ENCODE data around the gene HSH2D. TPM values are rescaled to one million over a fixed set of nuclear protein-coding genes. Genes with fewer than 3 reads are reported as not detected.

Gene HSH2D
- total and polyA plus RNA-seq, 9 of the 15 experiments (the other 6 are each of a cell fraction or from before 2014, with no cell fraction given), result 0.03 to 1.1 (median 0.35) TPM; not detected in 1

DNA sequence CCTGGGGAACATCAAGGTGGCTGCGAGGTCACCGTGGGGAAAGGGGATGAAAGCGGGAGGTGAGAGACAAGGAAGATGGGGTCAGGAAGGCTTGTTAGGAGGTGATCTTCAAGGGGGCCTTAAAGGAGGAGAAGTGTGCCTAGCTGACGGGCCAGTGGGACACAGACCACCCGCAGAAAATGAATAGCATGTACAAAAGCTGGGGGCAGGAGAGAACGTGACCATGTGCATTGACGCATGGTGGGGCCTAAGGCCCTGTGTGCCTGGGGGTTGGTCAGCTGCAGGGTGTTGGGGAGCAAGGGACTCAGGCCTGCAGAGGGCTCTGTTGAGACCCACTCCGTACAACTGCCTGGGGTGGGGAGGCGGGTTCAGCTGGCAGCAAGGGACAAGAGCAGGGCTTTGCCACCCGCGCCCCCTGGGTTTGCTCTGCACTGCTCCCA, 25.9 kb upstream of the HSH2D start:
- no peak for FAIRE-seq
- H3K27me3 ChIP-seq (ENCODE audit: control insufficient read depth in 2 of 2, insufficient read depth in 2 of 2, low read length in 2 of 2), result no peaks in the 10 kb centered on the region
- peaks cover 2 to 10% of the 10 kb centered on the region in 2 experiments; a peak in 4 of 5 replicates for H3K4me1 ChIP-seq (replicated peaks in 1 of 2; ENCODE audit: control insufficient read depth in 2 of 2, insufficient read depth in 2 of 2, low read length in 2 of 2)
- peaks cover 34% of the 10 kb centered on the region for H3K79me2 ChIP-seq (ENCODE audit: control insufficient read depth, insufficient read depth, low read length)
- H3K9me3 ChIP-seq (replicated peaks; ENCODE audit: control insufficient read depth, insufficient read depth, low read depth, low read length), result no peaks in the 10 kb centered on the region
- no peak overlapping the region for H3K9ac ChIP-seq (ENCODE audit: insufficient read depth in 1 of 2, low read depth in 2 of 2, low read length in 2 of 2)
- DNase-seq (ENCODE audit: extremely low read depth in 1 of 4, low spot score in 3 of 4), result no peak
- H2AFZ ChIP-seq (ENCODE audit: low read depth, low read length), result no peak overlapping the region
- H3K27ac ChIP-seq (ENCODE audit: extremely low read depth, low read depth, low read length), result no peak overlapping the region
- TF ChIP-seq RBFOX2 (IDR thresholded peaks at IDR 0.05; ENCODE audit: low read depth, low read length), result 0 out of 2 replicates have a peak, but pooled peaks have one; percentile 41
- TF ChIP-seq, protein P1, sequence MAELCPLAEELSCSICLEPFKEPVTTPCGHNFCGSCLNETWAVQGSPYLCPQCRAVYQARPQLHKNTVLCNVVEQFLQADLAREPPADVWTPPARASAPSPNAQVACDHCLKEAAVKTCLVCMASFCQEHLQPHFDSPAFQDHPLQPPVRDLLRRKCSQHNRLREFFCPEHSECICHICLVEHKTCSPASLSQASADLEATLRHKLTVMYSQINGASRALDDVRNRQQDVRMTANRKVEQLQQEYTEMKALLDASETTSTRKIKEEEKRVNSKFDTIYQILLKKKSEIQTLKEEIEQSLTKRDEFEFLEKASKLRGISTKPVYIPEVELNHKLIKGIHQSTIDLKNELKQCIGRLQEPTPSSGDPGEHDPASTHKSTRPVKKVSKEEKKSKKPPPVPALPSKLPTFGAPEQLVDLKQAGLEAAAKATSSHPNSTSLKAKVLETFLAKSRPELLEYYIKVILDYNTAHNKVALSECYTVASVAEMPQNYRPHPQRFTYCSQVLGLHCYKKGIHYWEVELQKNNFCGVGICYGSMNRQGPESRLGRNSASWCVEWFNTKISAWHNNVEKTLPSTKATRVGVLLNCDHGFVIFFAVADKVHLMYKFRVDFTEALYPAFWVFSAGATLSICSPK (IDR thresholded peaks at IDR 0.05; ENCODE audit: borderline replicate concordance), result no peak
- intact Hi-C loops (cut with micrococcal nuclease) (no loop called here), in situ Hi-C loops (cut with MboI) (no loop called here)
- H3K4me2 ChIP-seq (ENCODE audit: insufficient read depth, low read length), result no peak overlapping the region
- no peaks in the 10 kb centered on the region for H3K9me1 ChIP-seq (ENCODE audit: control insufficient read depth, insufficient read depth, low read length)
- H3K4me3 ChIP-seq, result no peak overlapping the region
- ChIA-PET CTCF (ENCODE audit: low intra/inter-chr PET ratio) (no interaction called here), POLR2A (interaction anchor here (0.7 to 1.1 kb wide), 2 partner anchors 10 to 585 kb away, joined by 3 to 5 read pairs; no protein-coding TSS in a partner anchor)
- no TSS peak for BruUV-seq (replicated peaks)
- H3K36me3 ChIP-seq (ENCODE audit: control insufficient read depth, insufficient read depth, low read length), result peaks cover 78% of the 10 kb centered on the region
- no peak for ATAC-seq
- 91% methylated on average over 11 of the region's 11 CpGs for WGBS (ENCODE audit: insufficient coverage, low coverage, missing lambda C conversion rate)
- H4K20me1 ChIP-seq (replicated peaks; ENCODE audit: control insufficient read depth, insufficient read depth, low read length), result peaks cover 12% of the 10 kb centered on the region

DNA sequence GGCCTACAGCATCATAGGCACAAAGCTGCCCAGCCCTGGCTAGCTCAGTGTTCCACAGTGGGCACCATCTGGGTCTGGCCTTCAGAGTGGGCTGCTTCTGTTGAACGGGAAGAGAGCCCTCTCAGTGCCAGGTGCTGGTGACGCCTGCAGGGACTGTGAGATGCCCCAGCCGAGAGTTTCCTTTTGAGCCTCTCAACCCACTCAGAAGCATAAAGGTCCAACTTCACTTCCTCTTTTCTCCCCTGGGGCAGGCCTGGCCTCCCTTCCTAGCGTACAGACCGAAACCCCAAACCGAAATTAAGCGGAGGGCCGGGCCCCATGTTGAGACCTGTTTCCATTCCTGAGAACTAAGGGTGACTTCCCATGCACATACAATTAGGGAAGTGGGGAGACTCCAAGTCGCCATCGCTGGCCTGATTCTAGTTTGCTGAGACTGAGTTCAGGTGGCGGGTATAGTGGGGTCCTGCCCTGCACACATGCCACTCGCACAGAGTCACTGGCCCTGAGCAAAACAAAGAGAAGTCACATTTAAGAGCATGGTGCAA, 24.9 kb upstream of the HSH2D start:
- POLR2A ChIA-PET, result interaction anchor here (1.2 kb wide), 1 partner anchor 14 kb away, joined by 3 read pairs; no protein-coding TSS in a partner anchor
- H3K4me3 ChIP-seq, result no peak overlapping the region
- no peak for DNase-seq (ENCODE audit: extremely low read depth in 1 of 4, low spot score in 3 of 4)
- intact Hi-C loops (cut with micrococcal nuclease), result no loop called here
- H4K20me1 ChIP-seq (replicated peaks; ENCODE audit: control insufficient read depth, insufficient read depth, low read length), result peaks cover 4% of the 10 kb centered on the region; the same call in 1 of the 2 replicates
- ATAC-seq, result no peak
- H3K4me2 ChIP-seq (ENCODE audit: insufficient read depth, low read length), result no peak overlapping the region
- H3K36me3 ChIP-seq (ENCODE audit: control insufficient read depth, insufficient read depth, low read length), result peaks cover 79% of the 10 kb centered on the region
- no peak overlapping the region for H2AFZ ChIP-seq (ENCODE audit: low read depth, low read length)
- H3K4me1 ChIP-seq (replicated peaks in 1 of 2; ENCODE audit: control insufficient read depth in 2 of 2, insufficient read depth in 2 of 2, low read length in 2 of 2), result peaks cover 0 to 3% of the 10 kb centered on the region in 2 experiments; a peak in 3 of 5 replicates
- CTCF ChIA-PET (ENCODE audit: low intra/inter-chr PET ratio), result no interaction called here
- H3K79me2 ChIP-seq (ENCODE audit: control insufficient read depth, insufficient read depth, low read length), result peaks cover 24% of the 10 kb centered on the region
- H3K9me1 ChIP-seq (ENCODE audit: control insufficient read depth, insufficient read depth, low read length), result no peaks in the 10 kb centered on the region
- FAIRE-seq, result no peak
- peak; percentile 89 for TF ChIP-seq SPI1 (IDR thresholded peaks at IDR 0.05; ENCODE audit: borderline replicate concordance, low read depth, low read length)
- TF ChIP-seq, protein P2, sequence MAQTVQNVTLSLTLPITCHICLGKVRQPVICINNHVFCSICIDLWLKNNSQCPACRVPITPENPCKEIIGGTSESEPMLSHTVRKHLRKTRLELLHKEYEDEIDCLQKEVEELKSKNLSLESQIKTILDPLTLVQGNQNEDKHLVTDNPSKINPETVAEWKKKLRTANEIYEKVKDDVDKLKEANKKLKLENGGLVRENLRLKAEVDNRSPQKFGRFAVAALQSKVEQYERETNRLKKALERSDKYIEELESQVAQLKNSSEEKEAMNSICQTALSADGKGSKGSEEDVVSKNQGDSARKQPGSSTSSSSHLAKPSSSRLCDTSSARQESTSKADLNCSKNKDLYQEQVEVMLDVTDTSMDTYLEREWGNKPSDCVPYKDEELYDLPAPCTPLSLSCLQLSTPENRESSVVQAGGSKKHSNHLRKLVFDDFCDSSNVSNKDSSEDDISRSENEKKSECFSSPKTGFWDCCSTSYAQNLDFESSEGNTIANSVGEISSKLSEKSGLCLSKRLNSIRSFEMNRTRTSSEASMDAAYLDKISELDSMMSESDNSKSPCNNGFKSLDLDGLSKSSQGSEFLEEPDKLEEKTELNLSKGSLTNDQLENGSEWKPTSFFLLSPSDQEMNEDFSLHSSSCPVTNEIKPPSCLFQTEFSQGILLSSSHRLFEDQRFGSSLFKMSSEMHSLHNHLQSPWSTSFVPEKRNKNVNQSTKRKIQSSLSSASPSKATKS (CRISPR knock-in tag; IDR thresholded peaks at IDR 0.05), result no peak
- no peaks in the 10 kb centered on the region for H3K27me3 ChIP-seq (ENCODE audit: control insufficient read depth in 2 of 2, insufficient read depth in 2 of 2, low read length in 2 of 2)
- no peaks in the 10 kb centered on the region for H3K9me3 ChIP-seq (replicated peaks; ENCODE audit: control insufficient read depth, insufficient read depth, low read depth, low read length)
- no peak overlapping the region for H3K9ac ChIP-seq (ENCODE audit: insufficient read depth in 1 of 2, low read depth in 2 of 2, low read length in 2 of 2)
- in situ Hi-C loops (cut with MboI), result no loop called here
- no TSS peak for BruUV-seq (replicated peaks)
- WGBS (ENCODE audit: insufficient coverage, low coverage, missing lambda C conversion rate), result 91% methylated on average over 12 of the region's 12 CpGs
- H3K27ac ChIP-seq (ENCODE audit: extremely low read depth, low read depth, low read length), result no peak overlapping the region

Measured in K562 (cell line).